HepG2 (cell line): ENCODE results near the gene NGFR. TPM values are rescaled to one million over a fixed set of nuclear protein-coding genes. Genes with fewer than 3 reads are reported as not detected.

Source experiments
- CC2D1A ChIP-seq: sonication (generic); formaldehyde crosslinking; IDR thresholded peaks from 2 replicates; pipeline ENCODE4 v1.8.1; 2023; ENCODE audit warnings: mild to moderate bottlenecking, missing genetic modification reagents
- PATZ1 ChIP-seq: sonication (generic); formaldehyde crosslinking; IDR thresholded peaks from 2 replicates; pipeline ENCODE4 v1.4.0; 2020; ENCODE audit warnings: missing genetic modification reagents
- TAF1 ChIP-seq: sonication (generic); formaldehyde crosslinking; IDR thresholded peaks from 2 replicates; pipeline ENCODE4 v1.4.0; 2020; ENCODE audit warnings: missing genetic modification reagents
- UBTF ChIP-seq: sonication (generic); formaldehyde crosslinking; IDR thresholded peaks from 2 replicates; pipeline ENCODE4 v1.4.0; 2020; ENCODE audit warnings: mild to moderate bottlenecking, missing genetic modification reagents
- XRCC5 ChIP-seq: fragments of 200-400 bp; formaldehyde crosslinking; optimal IDR thresholded peaks from 2 replicates; pipeline ENCODE3; 2017; ENCODE audit warnings: mild to moderate bottlenecking, low read length
- polyA plus RNA-seq, 8 experiments: library from polyadenylated mRNA; depleted of rRNA in 3 of 8; stranded (reverse) in 7 of 8; unstranded in 1 of 8; fragments of >200 nt; fragmentation: Illumina TruSeq in 4 of 8; extraction: Trizol in 4 of 8; gene quantifications; 2 replicates each; pipeline versions ENCODE4 v1.2.1 to v1.2.3, GENCODE V29; 2011 to 2016; ENCODE audit warnings: low read depth in 4 of 8, missing spikeins in 1 of 8, mixed read lengths in 1 of 8; ENCODE audit not compliant: insufficient read depth in 1 of 8
- total RNA-seq, 5 experiments: library from RNA; depleted of rRNA; stranded (reverse); fragments of >200 nt; fragmentation: Illumina TruSeq; extraction: Trizol; gene quantifications; 2 replicates each; pipeline ENCODE4 v1.2.3, GENCODE V29; 2016; ENCODE audit warnings: low read depth in 1 of 5
- TF ChIP-seq, protein P1 (sequence below): sonication (generic); formaldehyde crosslinking; IDR thresholded peaks from 2 replicates; pipeline ENCODE4 v1.5.1; 2020; ENCODE audit warnings: mild to moderate bottlenecking, missing genetic modification reagents, moderate library complexity
- TF ChIP-seq, protein P2 (sequence below): sonication (generic); formaldehyde crosslinking; IDR thresholded peaks from 2 replicates; pipeline ENCODE4 v1.8.1; 2023; ENCODE audit warnings: mild to moderate bottlenecking, moderate library complexity, missing genetic modification reagents

NGFR gene
- total and polyA plus RNA-seq, 2 of the 13 experiments (the other 11 are each of a cell fraction or from before 2014, with no cell fraction given): 1.1 to 1.8 TPM

DNA sequence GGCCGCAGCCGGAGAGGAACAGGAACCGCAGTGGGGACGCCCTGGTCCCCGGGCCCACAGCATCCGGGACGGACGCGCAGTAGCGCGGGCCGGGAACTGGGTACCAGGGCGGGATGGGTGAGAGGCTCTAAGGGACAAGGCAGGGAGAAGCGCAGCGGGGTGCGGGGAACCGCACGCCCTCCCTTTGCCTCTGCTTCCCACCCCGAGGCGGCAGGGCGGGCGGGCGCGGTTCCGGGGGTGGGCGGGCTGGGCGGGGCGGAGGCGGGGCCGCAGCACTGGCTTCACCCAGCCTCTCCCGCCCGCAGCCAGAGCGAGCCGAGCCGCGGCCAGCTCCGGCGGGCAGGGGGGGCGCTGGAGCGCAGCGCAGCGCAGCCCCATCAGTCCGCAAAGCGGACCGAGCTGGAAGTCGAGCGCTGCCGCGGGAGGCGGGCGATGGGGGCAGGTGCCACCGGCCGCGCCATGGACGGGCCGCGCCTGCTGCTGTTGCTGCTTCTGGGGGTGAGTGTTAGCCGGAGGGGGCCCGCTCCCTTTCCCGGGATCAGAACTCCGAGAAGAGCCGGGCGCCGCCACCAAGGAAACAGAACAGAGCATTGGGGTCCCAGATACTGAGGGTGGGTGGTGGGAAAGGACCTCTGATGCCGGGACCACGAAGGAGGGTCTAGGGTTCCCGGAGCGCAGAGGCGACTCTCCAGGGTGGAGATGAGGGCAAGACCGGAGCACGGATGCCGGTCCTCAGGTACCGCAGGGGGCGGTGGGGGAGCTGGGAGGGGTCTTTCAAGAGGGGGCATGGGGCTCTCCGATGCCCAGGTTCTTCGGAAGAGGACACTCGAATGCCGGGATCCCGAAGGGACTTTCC lies at the start of gene NGFR (continued):
- TF ChIP-seq, protein P1, sequence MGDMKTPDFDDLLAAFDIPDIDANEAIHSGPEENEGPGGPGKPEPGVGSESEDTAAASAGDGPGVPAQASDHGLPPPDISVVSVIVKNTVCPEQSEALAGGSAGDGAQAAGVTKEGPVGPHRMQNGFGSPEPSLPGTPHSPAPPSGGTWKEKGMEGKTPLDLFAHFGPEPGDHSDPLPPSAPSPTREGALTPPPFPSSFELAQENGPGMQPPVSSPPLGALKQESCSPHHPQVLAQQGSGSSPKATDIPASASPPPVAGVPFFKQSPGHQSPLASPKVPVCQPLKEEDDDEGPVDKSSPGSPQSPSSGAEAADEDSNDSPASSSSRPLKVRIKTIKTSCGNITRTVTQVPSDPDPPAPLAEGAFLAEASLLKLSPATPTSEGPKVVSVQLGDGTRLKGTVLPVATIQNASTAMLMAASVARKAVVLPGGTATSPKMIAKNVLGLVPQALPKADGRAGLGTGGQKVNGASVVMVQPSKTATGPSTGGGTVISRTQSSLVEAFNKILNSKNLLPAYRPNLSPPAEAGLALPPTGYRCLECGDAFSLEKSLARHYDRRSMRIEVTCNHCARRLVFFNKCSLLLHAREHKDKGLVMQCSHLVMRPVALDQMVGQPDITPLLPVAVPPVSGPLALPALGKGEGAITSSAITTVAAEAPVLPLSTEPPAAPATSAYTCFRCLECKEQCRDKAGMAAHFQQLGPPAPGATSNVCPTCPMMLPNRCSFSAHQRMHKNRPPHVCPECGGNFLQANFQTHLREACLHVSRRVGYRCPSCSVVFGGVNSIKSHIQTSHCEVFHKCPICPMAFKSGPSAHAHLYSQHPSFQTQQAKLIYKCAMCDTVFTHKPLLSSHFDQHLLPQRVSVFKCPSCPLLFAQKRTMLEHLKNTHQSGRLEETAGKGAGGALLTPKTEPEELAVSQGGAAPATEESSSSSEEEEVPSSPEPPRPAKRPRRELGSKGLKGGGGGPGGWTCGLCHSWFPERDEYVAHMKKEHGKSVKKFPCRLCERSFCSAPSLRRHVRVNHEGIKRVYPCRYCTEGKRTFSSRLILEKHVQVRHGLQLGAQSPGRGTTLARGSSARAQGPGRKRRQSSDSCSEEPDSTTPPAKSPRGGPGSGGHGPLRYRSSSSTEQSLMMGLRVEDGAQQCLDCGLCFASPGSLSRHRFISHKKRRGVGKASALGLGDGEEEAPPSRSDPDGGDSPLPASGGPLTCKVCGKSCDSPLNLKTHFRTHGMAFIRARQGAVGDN (CRISPR knock-in tag): peak; percentile 39; the same call in 1 of the 2 replicates
- TF ChIP-seq UBTF (peak; percentile 61; the same call in 1 of the 2 replicates), PATZ1 (peak; percentile 86), CC2D1A (CRISPR knock-in tag) (no peak), XRCC5 (peak; percentile 69), TAF1 (no peak)
- TF ChIP-seq, protein P2, sequence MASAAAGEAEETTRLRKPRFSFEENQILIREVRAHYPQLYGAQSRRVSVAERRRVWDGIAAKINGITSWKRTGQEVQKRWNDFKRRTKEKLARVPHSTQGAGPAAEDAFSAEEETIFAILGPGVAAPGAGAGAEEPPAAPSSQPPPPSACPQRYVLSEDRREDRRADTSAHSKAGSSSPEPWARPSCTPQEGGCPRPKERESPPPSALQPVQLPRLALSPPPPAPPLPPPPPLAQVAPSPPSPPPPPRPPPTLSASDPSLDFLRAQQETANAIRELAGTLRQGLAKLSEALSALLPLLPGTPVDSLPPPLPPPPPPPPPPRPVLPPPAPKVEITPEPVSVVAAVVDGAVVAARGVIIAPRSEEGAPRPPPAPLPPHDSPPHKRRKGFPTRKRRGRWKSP (CRISPR knock-in tag): peak; percentile 94
